CD4-positive, CD25-positive, alpha-beta regulatory T cell (primary cell): ENCODE data around the gene FOXF2. TPM values are rescaled to one million over a fixed set of nuclear protein-coding genes. Genes with fewer than 3 reads are reported as not detected.

Experiments
- ATAC-seq, 2 donors: fragments of 150-1000 bp; cut with Tn5 transposase; one replicate each; pipeline ENCODE4 v1.10.0; 2021; ENCODE audit warnings: low read depth in 2 of 2, moderate number of reproducible peaks in 2 of 2, moderate library complexity in 1 of 2
- DNase-seq, 3 donors: peaks; one replicate each; pipeline versions ENCODE4 v3.0.0 to v3.0.0-alpha.2; 2012 to 2022; ENCODE audit warnings: mixed read lengths in 1 of 3
- H3K27ac ChIP-seq: one replicate; pipeline ENCODE4 v1.7.0; 2013; ENCODE audit warnings: mild to moderate bottlenecking, low read length; ENCODE audit not compliant: insufficient read depth, poor library complexity, severe bottlenecking
- H3K27me3 ChIP-seq: one replicate; pipeline ENCODE4 v1.7.0; 2013; ENCODE audit warnings: low read length; ENCODE audit not compliant: control insufficient read depth, insufficient read depth
- H3K36me3 ChIP-seq: one replicate; pipeline ENCODE4 v1.7.0; 2013; ENCODE audit warnings: mild to moderate bottlenecking, low read length, moderate library complexity; ENCODE audit not compliant: control insufficient read depth, insufficient read depth
- H3K4me1 ChIP-seq: 2 replicates; pipeline ENCODE4 v1.7.0; 2013; ENCODE audit warnings: mild to moderate bottlenecking, low read length; ENCODE audit not compliant: insufficient read depth, control insufficient read depth, poor library complexity, severe bottlenecking
- H3K4me3 ChIP-seq: one replicate; pipeline ENCODE4 v1.7.0; 2013; ENCODE audit warnings: low read depth, mild to moderate bottlenecking, low read length, moderate library complexity
- H3K9me3 ChIP-seq, 2 experiments: 1 replicate in 1 of 2; 2 replicates in 1 of 2; pipeline ENCODE4 v1.7.0; 2013; ENCODE audit warnings: low read length in 2 of 2, mild to moderate bottlenecking in 1 of 2, moderate library complexity in 1 of 2; ENCODE audit not compliant: control insufficient read depth in 2 of 2
- H3K27ac Mint-ChIP-seq, 3 donors: one replicate each; pipeline ENCODE4 v1.8.0; 2020 to 2022; ENCODE audit warnings: mild to moderate bottlenecking in 3 of 3, mixed read lengths in 3 of 3, moderate library complexity in 2 of 3
- H3K27me3 Mint-ChIP-seq: one replicate; pipeline ENCODE4 v1.8.0; 2022; ENCODE audit warnings: mild to moderate bottlenecking, mixed read lengths
- H3K36me3 Mint-ChIP-seq: one replicate; pipeline ENCODE4 v1.8.0; 2020; ENCODE audit warnings: mixed read lengths
- H3K4me1 Mint-ChIP-seq, 4 donors: one replicate each; pipeline ENCODE4 v1.8.0; 2020 to 2022; ENCODE audit warnings: mixed read lengths in 4 of 4, mild to moderate bottlenecking in 1 of 4
- H3K4me3 Mint-ChIP-seq, 4 donors: one replicate each; pipeline ENCODE4 v1.8.0; 2020 to 2022; ENCODE audit warnings: mild to moderate bottlenecking in 4 of 4, mixed read lengths in 4 of 4, moderate library complexity in 3 of 4
- H3K9me3 Mint-ChIP-seq, 7 donors: one replicate each; pipeline ENCODE4 v1.8.0; 2020 to 2022; ENCODE audit warnings: mixed read lengths in 7 of 7, mild to moderate bottlenecking in 3 of 7, moderate library complexity in 2 of 7
- polyA plus RNA-seq, 4 donors: library from polyadenylated mRNA; unstranded; fragments of 300-500 nt; fragmentation: Illumina TruSeq; gene quantifications; one replicate each; pipeline ENCODE4 v1.2.3, GENCODE V29; 2021
- total RNA-seq: library from RNA; stranded (reverse); gene quantifications from one replicate; pipeline ENCODE4 v1.2.3, GENCODE V29; 2022

Gene FOXF2
- total and polyA plus RNA-seq, 5 donors from 2014 or later: not detected

DNA sequence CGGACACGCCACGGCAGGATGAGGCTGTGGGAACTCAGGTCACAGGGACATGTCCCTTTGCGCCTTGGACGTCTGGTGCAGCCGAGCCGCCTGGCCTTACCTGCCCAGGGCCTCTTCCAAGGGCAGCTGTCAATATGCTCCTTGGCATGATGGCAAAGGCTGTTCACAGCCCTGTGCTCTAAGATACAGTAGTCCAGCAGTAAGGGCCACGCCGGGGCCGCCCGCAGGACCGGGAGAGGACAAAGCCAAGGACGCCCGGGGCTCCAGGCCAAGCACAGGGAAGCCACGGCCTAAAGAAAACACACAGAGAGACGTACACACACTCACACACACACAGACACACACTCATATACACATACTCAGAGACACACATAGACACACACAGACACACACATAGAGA lies 13.0 kb downstream of the FOXF2 start:
- Histone ChIP-seq H3K27me3 (peaks cover 8% of the 10 kb centered on the region), H3K4me1 (no peaks in the 10 kb centered on the region), H3K9me3 (no peaks in the 10 kb centered on the region), H3K27ac (no peak overlapping the region), H3K4me3 (no peak overlapping the region), H3K36me3 (no peaks in the 10 kb centered on the region)
- Mint-ChIP-seq H3K36me3 (no peaks in the 10 kb centered on the region), H3K4me1 (no peaks in the 10 kb centered on the region), H3K9me3 (peaks cover 0 to 1% (median 0%) of the 10 kb centered on the region in 7 donors), H3K27ac (no peak overlapping the region), H3K4me3 (no peak overlapping the region), H3K27me3 (peaks cover 9% of the 10 kb centered on the region)
- DNase-seq (no peak), ATAC-seq (no peak)

- Histone ChIP-seq H3K27ac (no peak overlapping the region), H3K4me3 (no peak overlapping the region), H3K4me1 (no peaks in the 10 kb centered on the region), H3K27me3 (peaks cover 4% of the 10 kb centered on the region), H3K36me3 (no peaks in the 10 kb centered on the region), H3K9me3 (no peaks in the 10 kb centered on the region)
- DNase-seq (no peak), ATAC-seq (no peak)
- no peaks in the 10 kb centered on the region for H3K36me3 Mint-ChIP-seq
- H3K27ac Mint-ChIP-seq: no peak overlapping the region
- H3K9me3 Mint-ChIP-seq: no peaks in the 10 kb centered on the region
- H3K4me3 Mint-ChIP-seq: no peak overlapping the region
- no peaks in the 10 kb centered on the region for H3K4me1 Mint-ChIP-seq
- peaks cover 9% of the 10 kb centered on the region for H3K27me3 Mint-ChIP-seq
Measured at GRCh38 chr6:1402868-1403267, 13.5 kb downstream of the FOXF2 start.

DNA sequence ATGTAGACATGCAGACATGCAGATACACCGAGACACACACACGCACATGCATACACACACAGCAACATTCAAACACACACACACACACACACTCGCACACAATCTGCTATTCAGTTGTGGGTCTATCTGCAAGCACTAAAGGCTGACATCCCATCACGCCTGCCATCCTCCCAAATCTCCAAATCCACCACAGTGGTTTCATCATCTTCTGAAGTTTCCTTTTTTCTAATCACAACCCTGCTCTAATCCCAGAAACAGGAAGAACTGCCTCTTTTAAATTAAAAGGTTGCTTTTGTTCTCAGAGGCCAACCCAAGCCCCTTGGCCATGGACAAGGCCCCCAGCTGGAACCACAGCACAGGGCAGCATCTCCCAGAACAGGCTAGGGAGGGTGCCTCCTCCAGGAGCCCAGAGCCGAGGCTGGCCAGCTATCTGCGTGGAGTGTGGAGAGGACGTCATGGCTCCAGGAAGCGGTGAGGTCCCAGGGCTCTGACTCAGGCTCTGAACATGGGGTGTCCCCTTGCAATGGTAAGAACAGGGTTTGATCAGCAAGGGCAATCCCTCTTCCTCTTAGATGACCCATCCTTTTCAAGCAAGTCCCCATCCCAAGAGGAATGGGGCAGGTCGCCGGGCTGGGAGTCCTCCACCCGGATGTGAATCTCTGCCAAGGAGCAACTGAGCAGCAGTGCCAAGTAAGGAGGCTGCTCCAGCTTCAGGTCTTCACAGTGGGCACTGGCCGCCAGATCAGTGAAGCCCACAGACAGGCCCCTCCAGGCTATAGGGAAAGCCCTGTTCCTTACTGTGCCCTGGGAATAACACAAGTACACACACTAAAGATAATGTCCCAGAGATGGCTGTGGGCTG lies 14.7 kb downstream of the FOXF2 start:
- Histone ChIP-seq H3K4me3 (no peak overlapping the region), H3K9me3 (no peaks in the 10 kb centered on the region), H3K27me3 (peaks cover 1% of the 10 kb centered on the region), H3K36me3 (no peaks in the 10 kb centered on the region), H3K27ac (no peak overlapping the region), H3K4me1 (no peaks in the 10 kb centered on the region)
- no peak for DNase-seq
- no peaks in the 10 kb centered on the region for H3K36me3 Mint-ChIP-seq
- no peaks in the 10 kb centered on the region for H3K4me1 Mint-ChIP-seq
- no peak overlapping the region for H3K4me3 Mint-ChIP-seq
- no peaks in the 10 kb centered on the region for H3K27me3 Mint-ChIP-seq
- no peak overlapping the region for H3K27ac Mint-ChIP-seq
- no peaks in the 10 kb centered on the region for H3K9me3 Mint-ChIP-seq
- ATAC-seq: no peak

DNA sequence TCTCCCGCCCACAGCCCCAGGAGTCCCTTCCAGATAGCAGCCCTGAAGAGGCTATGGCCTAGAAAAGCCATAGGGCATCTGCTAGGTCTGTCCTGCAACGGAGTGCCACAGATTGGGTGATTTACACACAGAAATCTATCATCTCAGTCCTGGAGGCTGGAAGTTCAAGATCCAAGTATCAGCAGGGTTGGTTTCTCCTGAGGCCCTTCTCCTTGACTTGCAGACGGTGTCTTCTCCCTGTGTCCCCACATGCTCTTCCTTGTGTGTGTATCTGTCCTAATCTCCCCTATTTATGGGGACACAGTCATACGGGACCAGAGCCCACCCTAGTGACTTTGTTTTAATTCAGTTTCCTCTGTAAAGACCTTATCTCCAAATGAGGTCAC lies 15.3 kb downstream of the FOXF2 start:
- no peak for DNase-seq
- H3K4me1 Mint-ChIP-seq: no peaks in the 10 kb centered on the region

GRCh38 chr6:1405221-1405620 lies 15.8 kb downstream of the FOXF2 start:
- H3K9me3 Mint-ChIP-seq: no peaks in the 10 kb centered on the region
- H3K4me3 ChIP-seq: no peak overlapping the region
- H3K4me1 ChIP-seq: no peaks in the 10 kb centered on the region
- H3K9me3 ChIP-seq: no peaks in the 10 kb centered on the region
- no peak for ATAC-seq
- DNase-seq: no peak
- H3K27me3 Mint-ChIP-seq: peaks cover 4% of the 10 kb centered on the region
- no peak overlapping the region for H3K27ac Mint-ChIP-seq
- no peaks in the 10 kb centered on the region for H3K36me3 ChIP-seq
- no peak overlapping the region for H3K27ac ChIP-seq
- H3K4me3 Mint-ChIP-seq: no peak overlapping the region
- H3K27me3 ChIP-seq: no peaks in the 10 kb centered on the region
- no peaks in the 10 kb centered on the region for H3K36me3 Mint-ChIP-seq
- H3K4me1 Mint-ChIP-seq: no peaks in the 10 kb centered on the region

More for the DNA sequence above, 15.3 kb downstream of the FOXF2 start:
- Histone ChIP-seq H3K4me3 (no peak overlapping the region), H3K27me3 (no peaks in the 10 kb centered on the region), H3K9me3 (no peaks in the 10 kb centered on the region), H3K36me3 (no peaks in the 10 kb centered on the region), H3K4me1 (no peaks in the 10 kb centered on the region), H3K27ac (no peak overlapping the region)
- H3K27me3 Mint-ChIP-seq: peaks cover 4% of the 10 kb centered on the region
- ATAC-seq: no peak
- no peak overlapping the region for H3K27ac Mint-ChIP-seq
- H3K36me3 Mint-ChIP-seq: no peaks in the 10 kb centered on the region
- H3K4me3 Mint-ChIP-seq: no peak overlapping the region
- H3K9me3 Mint-ChIP-seq: no peaks in the 10 kb centered on the region

- no peaks in the 10 kb centered on the region for H3K4me1 ChIP-seq
- H3K9me3 Mint-ChIP-seq: no peaks in the 10 kb centered on the region
Measured at GRCh38 chr6:1406306-1407072, 17.1 kb downstream of the FOXF2 start.

DNA sequence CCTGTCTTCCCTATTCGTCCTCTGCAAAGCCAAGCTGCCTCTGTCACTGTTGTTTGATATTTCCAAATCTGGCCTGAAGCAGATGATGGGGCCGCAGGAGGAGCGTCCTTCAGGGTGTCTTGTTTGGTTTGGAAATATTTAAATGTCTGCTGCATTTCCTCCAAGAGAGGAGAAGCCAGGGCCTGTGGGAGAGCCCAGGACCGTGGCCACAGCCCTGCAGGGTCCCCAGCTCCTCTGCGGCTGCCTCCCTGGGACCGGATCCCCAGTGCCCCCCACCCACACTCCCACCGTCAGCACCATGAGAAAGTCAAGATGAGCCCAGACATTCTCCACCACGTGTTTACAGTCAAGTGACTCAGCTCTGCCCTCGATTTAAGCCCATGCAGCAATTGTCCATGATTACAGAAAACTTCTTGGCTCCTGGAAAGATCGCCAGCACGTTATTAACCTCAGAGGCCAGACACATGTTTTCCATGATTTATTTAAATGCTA lies 18.2 kb downstream of the FOXF2 start:
- no peaks in the 10 kb centered on the region for H3K27me3 ChIP-seq
- ATAC-seq: no peak
- H3K27ac Mint-ChIP-seq: no peak overlapping the region

More at GRCh38 chr6:1406306-1407072, 17.1 kb downstream of the FOXF2 start:
- DNase-seq (no peak), ATAC-seq (no peak)
- Histone ChIP-seq H3K9me3 (no peaks in the 10 kb centered on the region), H3K4me3 (no peak overlapping the region), H3K27me3 (no peaks in the 10 kb centered on the region), H3K27ac (no peak overlapping the region), H3K36me3 (no peaks in the 10 kb centered on the region)
- no peaks in the 10 kb centered on the region for H3K4me1 Mint-ChIP-seq
- no peak overlapping the region for H3K27ac Mint-ChIP-seq
- no peak overlapping the region for H3K4me3 Mint-ChIP-seq
- peaks cover 4% of the 10 kb centered on the region for H3K27me3 Mint-ChIP-seq
- H3K36me3 Mint-ChIP-seq: no peaks in the 10 kb centered on the region

More for the DNA sequence above, 18.2 kb downstream of the FOXF2 start:
- DNase-seq: no peak
- Mint-ChIP-seq H3K4me1 (no peaks in the 10 kb centered on the region), H3K4me3 (no peak overlapping the region), H3K36me3 (no peaks in the 10 kb centered on the region), H3K27me3 (peaks cover 4% of the 10 kb centered on the region), H3K9me3 (no peaks in the 10 kb centered on the region)
- Histone ChIP-seq H3K27ac (no peak overlapping the region), H3K4me1 (no peaks in the 10 kb centered on the region), H3K9me3 (no peaks in the 10 kb centered on the region), H3K36me3 (no peaks in the 10 kb centered on the region), H3K4me3 (no peak overlapping the region)
